Measurements from ENCODE around the gene CTDP1.

- TF ChIP-seq CTCF (IDR thresholded peaks at IDR 0.05) = no peak
- TF ChIP-seq POLR2A (IDR thresholded peaks at IDR 0.05) = no peak
Measured at GRCh38 chr18:79787527-79787864, 107.9 kb downstream of the CTDP1 start.

All from lower leg skin (tissue), 3 donors.